SK-N-SH (cell line): ENCODE measurements around the gene UBE2R2.

Experiments
- CHD2 ChIP-seq: fragments of 150-350 bp; IDR thresholded peaks from 2 replicates; pipeline ENCODE4 v1.6.1; 2018; ENCODE audit warnings: low read length; ENCODE audit not compliant: partially characterized antibody
- CTCF ChIP-seq: fragments of 200-600 bp; sonication (generic); IDR thresholded peaks from 2 replicates; pipeline ENCODE4 v1.6.1; 2017; ENCODE audit warnings: antibody characterized with exemption, mild to moderate bottlenecking, moderate library complexity
- EZH2phosphoT487 ChIP-seq: fragments of 200-600 bp; sonication (generic); IDR thresholded peaks from 2 replicates; pipeline ENCODE4 v1.6.1; 2017; ENCODE audit warnings: low read depth, mixed run types, mild to moderate bottlenecking, antibody characterized with exemption, moderate library complexity, borderline replicate concordance
- JUND ChIP-seq: IDR thresholded peaks from 2 replicates; pipeline ENCODE4 v1.4.0; 2012
- MEF2A ChIP-seq: IDR thresholded peaks from 2 replicates; pipeline ENCODE4 v1.4.0; 2012; ENCODE audit warnings: low read depth, borderline replicate concordance
- POLR2AphosphoS5 ChIP-seq: IDR thresholded peaks from 2 replicates; pipeline ENCODE4 v1.6.1; 2012; ENCODE audit warnings: low read depth, low read length
- TCF12 ChIP-seq: IDR thresholded peaks from 2 replicates; pipeline ENCODE4 v1.4.0; 2012
- TEAD4 ChIP-seq: IDR thresholded peaks from 2 replicates; pipeline ENCODE4 v1.4.0; 2012; ENCODE audit warnings: mild to moderate bottlenecking, borderline replicate concordance; ENCODE audit not compliant: insufficient read depth
- USF2 ChIP-seq: fragments of 150-350 bp; IDR thresholded peaks from 2 replicates; pipeline ENCODE4 v1.6.1; 2017; ENCODE audit warnings: antibody characterized with exemption, low read length, low read depth, borderline replicate concordance

- TF ChIP-seq CTCF = no peak
- no peak for TF ChIP-seq JUND
- TF ChIP-seq CHD2 = no peak
- TF ChIP-seq MEF2A = no peak
- no peak for TF ChIP-seq EZH2phosphoT487
- TF ChIP-seq POLR2AphosphoS5 = no peak
- TF ChIP-seq TCF12 = no peak
- no peak for TF ChIP-seq USF2
- no peak for TF ChIP-seq TEAD4
These were observed 1.3 kb downstream of the UBE2R2 start for GRCh38 chr9:33818167-33818846.
